ENCODE data around the gene ASF1A.
A peak's percentile ranks its signal among the peaks of the same experiment; 100 is the strongest.
"Not testable (repeated sequence)": the region's sequence is repeated elsewhere in the genome, so short reads cannot be mapped to it uniquely, and the experiment has no call there.

Gene ASF1A

GRCh38 chr6:118893807-118894424 lies at the start of gene ASF1A:
TSS of gene ASF1A (plus strand) at chr6:118894152. CDS start at chr6:118894414, 262 bp downstream.
- DNase-seq (ENCODE audit: low read depth in 2 of 2): peak; percentile 98

DNA sequence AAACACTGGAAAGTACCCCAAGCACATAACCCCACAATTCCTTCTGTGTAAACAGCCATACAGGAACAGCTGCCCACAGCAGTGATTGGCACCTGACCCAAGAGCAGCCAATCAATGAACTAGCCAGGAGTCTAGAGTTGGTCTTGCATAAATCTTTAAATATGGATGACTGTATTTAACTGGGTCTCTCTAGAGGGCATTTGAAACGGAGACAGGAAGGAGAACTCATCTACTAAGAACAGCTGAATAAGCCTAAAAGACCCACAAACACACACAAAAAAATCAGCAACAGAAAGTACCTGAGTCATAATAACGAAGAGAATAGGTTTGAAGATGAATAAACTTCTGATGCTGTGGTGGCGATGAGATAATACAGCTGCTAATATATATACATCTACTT lies 49.0 kb upstream of the ASF1A start:
- no peak for DNase-seq (ENCODE audit: low read depth in 2 of 2)

- DNase-seq (ENCODE audit: low read depth in 2 of 2): no peak
Measured at GRCh38 chr6:118853408-118853807, 40.5 kb upstream of the ASF1A start.

DNA sequence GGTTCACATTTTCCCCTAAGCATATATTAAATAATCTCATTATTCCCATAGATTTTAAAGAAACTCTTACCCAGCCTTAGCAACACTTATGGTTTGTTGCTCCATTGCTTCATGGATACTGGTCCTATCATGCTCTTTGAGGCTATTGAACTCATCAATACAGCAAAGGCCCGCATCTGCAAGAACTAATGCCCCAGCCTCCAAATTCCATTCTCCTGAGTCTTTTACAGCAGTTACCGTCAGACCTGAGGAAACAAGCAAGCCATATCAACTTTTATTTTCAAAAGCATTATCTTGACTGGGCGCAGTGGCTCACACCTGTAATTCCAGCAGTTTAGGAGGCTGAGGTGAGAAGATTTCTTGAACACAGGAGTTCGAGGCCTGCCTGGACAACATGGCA lies 37.7 kb upstream of the ASF1A start:
- DNase-seq (ENCODE audit: low read depth in 2 of 2): no peak

- no peak for DNase-seq (ENCODE audit: low read depth in 2 of 2)
Measured at GRCh38 chr6:118859517-118860064, 34.4 kb upstream of the ASF1A start.

GRCh38 chr6:118860363-118860762 lies 33.6 kb upstream of the ASF1A start:
- DNase-seq (ENCODE audit: low read depth in 2 of 2): no peak

DNA sequence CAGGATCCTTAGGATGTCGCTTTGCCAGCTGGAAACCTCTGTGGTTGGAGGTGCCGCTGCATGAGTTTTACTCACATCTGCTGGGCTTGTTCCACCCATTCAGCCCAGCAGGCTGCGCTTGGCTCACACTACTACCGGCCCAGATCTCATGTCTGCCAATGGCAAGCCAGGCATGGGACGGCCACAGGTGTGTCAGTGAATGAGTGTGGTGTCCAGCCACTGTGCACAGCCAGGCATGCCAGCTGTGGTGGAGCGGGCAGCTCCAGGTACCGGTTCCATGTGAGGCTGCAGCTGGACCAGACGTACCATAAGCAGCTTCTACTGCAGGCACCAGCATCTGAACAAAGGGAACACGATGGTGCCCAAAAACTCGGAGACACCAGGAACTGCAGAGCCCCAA lies 33.1 kb upstream of the ASF1A start:
- DNase-seq (ENCODE audit: low read depth in 2 of 2): no peak

DNA sequence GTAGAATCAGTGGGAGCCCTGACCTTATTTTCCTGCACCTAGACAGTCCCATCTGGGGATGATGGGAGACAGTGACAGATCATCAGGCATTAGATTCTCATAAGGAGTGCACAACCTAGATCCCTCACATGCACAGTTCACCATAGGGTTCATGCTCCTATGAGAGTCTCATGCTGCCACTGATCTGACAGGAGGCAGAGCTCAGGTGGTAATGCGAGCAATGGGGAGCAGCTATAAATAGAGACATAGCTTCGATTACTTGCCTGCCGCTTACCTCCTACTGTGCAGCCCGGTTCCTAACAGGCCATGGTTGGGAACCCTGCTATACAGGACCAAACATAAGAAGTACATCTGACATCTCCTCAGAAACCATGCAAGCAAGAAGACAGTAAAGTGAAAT lies 31.5 kb upstream of the ASF1A start:
- no peak for DNase-seq (ENCODE audit: low read depth in 2 of 2)

- no peak for DNase-seq (ENCODE audit: low read depth in 2 of 2)
Measured at GRCh38 chr6:118864341-118865099, 29.4 kb upstream of the ASF1A start.

- DNase-seq (ENCODE audit: low read depth in 2 of 2): no peak
Measured at GRCh38 chr6:118865100-118865391, 28.9 kb upstream of the ASF1A start.

- DNase-seq (ENCODE audit: low read depth in 2 of 2): no peak
Measured at GRCh38 chr6:118867181-118867580, 26.8 kb upstream of the ASF1A start.

DNA sequence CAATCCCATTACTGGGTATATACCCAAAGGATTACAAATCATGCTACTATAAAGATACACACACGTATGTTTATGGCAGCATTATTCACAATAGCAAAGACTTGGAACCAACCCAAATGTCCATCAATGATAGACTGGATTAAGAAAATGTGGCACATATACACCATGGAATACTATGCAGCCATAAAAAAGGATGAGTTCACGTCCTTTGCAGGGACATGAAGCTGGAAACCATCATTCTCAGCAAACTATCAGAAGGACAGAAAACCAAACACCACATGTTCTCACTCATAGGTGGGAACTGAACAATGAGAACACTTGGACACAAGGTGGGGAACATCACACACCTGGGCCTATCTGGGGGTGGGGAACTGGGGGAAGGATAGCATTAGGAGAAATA lies 25.1 kb upstream of the ASF1A start:
- not testable (repeated sequence) for DNase-seq (ENCODE audit: low read depth in 2 of 2)

DNA sequence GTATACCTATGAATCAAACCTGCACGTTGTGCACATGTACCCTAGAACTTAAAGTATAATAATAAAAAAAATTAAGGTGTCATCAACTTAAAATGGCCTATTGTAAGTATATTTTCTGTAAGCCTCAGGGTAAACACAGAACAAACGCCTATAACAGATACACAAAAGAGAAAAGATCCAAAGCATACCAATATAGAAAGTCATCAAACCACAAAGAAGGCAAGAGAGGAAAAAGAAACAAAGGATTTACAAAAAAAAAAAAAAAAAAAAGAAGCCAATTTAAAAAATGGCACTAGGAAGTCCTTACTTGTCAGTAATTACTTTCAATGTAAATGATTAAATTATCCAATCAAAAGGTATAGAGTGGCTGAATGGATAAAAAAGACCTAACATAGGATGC lies 24.6 kb upstream of the ASF1A start:
- no peak for DNase-seq (ENCODE audit: low read depth in 2 of 2)

- DNase-seq (ENCODE audit: low read depth in 2 of 2): no peak
Measured at GRCh38 chr6:118869894-118870589, 23.9 kb upstream of the ASF1A start.

- DNase-seq (ENCODE audit: low read depth in 2 of 2): no peak
Measured at GRCh38 chr6:118871331-118871730, 22.6 kb upstream of the ASF1A start.

DNA sequence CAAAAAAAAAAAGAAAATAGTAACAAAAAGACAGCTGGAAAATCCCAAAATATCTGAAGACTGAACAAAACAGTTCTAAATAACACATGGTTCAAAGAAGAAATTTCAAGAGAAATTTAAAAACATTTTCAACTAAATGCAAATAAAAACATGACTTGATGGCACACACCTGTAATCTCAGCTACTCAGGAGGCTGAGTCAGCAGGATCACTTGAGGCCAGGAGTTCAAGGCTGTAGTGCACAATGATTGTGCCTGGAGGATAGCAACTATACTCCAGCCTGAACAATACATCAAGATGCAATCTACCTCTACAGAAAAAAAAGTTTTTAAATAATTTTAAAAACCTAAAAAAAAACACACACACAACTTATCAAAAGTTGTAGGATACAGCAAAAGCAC lies 21.6 kb upstream of the ASF1A start:
- DNase-seq (ENCODE audit: low read depth in 2 of 2): no peak

GRCh38 chr6:118872726-118873125 lies 21.2 kb upstream of the ASF1A start:
- no peak for DNase-seq (ENCODE audit: low read depth in 2 of 2)

GRCh38 chr6:118873239-118873638 lies 20.7 kb upstream of the ASF1A start:
- no peak for DNase-seq (ENCODE audit: low read depth in 2 of 2)

- no peak for DNase-seq (ENCODE audit: low read depth in 2 of 2)
Measured at GRCh38 chr6:118875672-118876071, 18.3 kb upstream of the ASF1A start.

DNA sequence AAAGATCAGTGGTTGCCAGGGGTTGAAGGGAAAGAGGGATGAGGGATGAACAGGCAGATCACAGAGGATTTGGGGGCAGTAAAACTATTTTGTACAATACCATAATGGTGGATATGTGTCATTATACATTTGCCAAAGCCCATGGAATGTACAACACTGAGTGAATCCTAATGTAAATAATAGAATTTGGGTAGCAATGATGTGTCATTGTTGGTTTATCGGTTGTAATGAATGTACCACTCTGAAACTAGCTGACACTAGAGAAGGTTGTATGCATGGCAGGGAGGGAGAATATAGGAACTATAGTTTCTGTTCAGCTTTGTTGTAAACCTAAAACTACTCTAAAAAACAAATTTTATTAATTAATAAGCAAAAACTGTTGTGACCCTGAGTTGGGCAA lies 17.8 kb upstream of the ASF1A start:
- DNase-seq (ENCODE audit: low read depth in 2 of 2): no peak

DNA sequence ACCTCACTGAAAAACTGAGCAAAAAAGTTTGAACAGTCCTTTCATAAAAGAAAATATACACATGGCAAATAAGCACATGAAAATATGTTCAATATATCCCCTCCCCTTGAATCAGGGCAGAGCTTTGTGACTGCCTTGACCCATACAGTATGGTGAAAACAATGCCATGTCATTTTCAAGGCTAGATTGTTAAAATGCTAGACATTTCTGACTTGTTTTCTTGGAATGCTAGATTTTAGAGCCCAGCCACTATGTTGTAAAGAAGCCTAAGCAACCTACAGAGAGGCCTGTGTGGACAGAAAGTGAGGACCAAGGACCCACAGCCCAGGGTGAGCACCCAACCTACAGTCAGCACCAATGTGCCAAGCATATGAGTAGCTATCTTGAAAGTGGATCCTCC lies 17.1 kb upstream of the ASF1A start:
- DNase-seq (ENCODE audit: low read depth in 2 of 2): no peak

- no peak for DNase-seq (ENCODE audit: low read depth in 2 of 2)
Measured at GRCh38 chr6:118877806-118878205, 16.1 kb upstream of the ASF1A start.
